Spleen (tissue), 7 donors: ENCODE measurements around the gene SFMBT1.

Experiments used
- CTCF ChIP-seq, 11 experiments: fragments of 200-600 bp in 7 of 11; fragments of 450-650 bp in 4 of 11; sonication (generic) in 4 of 11; IDR thresholded peaks in 8 of 11; conservative IDR thresholded peaks in 3 of 11; 1 replicate in 7 of 11; 2 replicates in 4 of 11; pipeline versions ENCODE4 v1.4.0 to v1.8.0; 2016 to 2021; ENCODE audit warnings: antibody characterized with exemption in 11 of 11, inconsistent platforms in 4 of 11, mild to moderate bottlenecking in 1 of 11
- POLR2AphosphoS5 ChIP-seq, 3 donors: sonication (generic); formaldehyde crosslinking; IDR thresholded peaks; one replicate each; pipeline ENCODE4 v1.5.1; 2017; ENCODE audit warnings: antibody characterized with exemption in 3 of 3
- donor health status: DM: no; HTN: no; CAD: no; lungs with moderate emphysema.
- donor health status: DM: no; HTN: no; CAD: no.
- donor health status: DM: no; HTN: no; CAD: no.

DNA sequence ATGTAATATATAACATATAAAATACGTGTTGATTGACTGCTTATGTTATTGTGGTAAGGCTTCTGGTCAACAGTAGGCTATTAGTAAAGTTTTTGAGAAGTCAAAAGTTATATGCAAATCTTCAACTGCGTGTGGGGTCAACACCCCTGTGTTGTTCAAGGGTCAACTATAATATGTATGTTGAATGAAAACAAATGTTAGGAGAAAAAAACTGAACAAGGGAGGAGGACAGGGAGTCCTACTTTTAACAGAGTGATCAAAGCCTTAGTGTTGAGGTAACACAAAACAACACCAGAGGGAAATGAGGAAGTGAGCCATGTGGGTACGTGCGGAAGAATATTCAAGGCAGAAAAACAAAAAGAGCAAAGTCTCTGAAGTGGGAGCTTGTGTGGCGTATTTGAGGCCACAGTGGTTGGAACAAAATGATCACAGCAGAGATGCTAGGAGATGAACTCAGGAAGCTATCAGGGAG, 62.5 kb downstream of the SFMBT1 start:
- no peak for TF ChIP-seq CTCF (IDR thresholded peaks at IDR 0.05 in 8 of 11, conservative IDR thresholded peaks at IDR 0.05 in 3 of 11)
- peak in 1 of 3 donors; percentile 82 for TF ChIP-seq POLR2AphosphoS5 (IDR thresholded peaks at IDR 0.05)
